Measurements from ENCODE around the gene IKZF4.
"Not testable (repeated sequence)": the region's sequence is repeated elsewhere in the genome, so short reads cannot be mapped to it uniquely, and the experiment has no call there.

DNA sequence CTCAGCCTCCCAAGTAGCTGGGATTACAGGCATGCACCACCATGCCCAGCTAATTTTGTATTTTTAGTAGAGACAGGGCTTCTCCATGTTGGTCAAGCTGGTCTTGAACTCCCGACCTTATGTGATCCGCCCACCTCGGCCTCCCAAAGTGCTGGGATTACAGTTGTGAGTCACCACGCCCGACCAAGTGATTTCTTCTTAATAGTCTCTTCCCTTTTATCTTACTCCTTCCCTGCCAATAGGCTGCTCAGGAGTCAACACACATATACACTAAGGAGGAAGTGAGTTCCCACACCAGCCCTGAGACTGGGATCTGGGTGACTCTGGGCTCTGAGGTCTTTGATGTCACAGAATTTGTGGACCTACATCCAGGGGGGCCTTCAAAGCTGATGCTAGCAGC lies 17.5 kb upstream of the IKZF4 start:
- TF ChIP-seq, protein P1, sequence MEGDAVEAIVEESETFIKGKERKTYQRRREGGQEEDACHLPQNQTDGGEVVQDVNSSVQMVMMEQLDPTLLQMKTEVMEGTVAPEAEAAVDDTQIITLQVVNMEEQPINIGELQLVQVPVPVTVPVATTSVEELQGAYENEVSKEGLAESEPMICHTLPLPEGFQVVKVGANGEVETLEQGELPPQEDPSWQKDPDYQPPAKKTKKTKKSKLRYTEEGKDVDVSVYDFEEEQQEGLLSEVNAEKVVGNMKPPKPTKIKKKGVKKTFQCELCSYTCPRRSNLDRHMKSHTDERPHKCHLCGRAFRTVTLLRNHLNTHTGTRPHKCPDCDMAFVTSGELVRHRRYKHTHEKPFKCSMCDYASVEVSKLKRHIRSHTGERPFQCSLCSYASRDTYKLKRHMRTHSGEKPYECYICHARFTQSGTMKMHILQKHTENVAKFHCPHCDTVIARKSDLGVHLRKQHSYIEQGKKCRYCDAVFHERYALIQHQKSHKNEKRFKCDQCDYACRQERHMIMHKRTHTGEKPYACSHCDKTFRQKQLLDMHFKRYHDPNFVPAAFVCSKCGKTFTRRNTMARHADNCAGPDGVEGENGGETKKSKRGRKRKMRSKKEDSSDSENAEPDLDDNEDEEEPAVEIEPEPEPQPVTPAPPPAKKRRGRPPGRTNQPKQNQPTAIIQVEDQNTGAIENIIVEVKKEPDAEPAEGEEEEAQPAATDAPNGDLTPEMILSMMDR (IDR thresholded peaks at IDR 0.05; ENCODE audit: low read depth, low read length, poor library complexity, severe bottlenecking): not testable (repeated sequence)
- TF ChIP-seq EZH2phosphoT487 (IDR thresholded peaks at IDR 0.05; ENCODE audit: borderline replicate concordance, low read length): not testable (repeated sequence)

Measured in DOHH2 (cell line).